ENCODE measurements around the gene PHACTR1. TPM values are rescaled to one million over a fixed set of nuclear protein-coding genes. Genes with fewer than 3 reads are reported as not detected.

Gene PHACTR1
- total RNA-seq, 1 donor, result 0.43 TPM

GRCh38 chr6:13248053-13248452 is 531.5 kb downstream of the PHACTR1 start:
- TF ChIP-seq CTCF (IDR thresholded peaks at IDR 0.05; ENCODE audit: insufficient read depth, low read depth, low read length), result no peak
- peak; percentile 45 for DNase-seq (ENCODE audit: low read depth)
- no peak overlapping the region for H3K4me3 ChIP-seq (ENCODE audit: low read depth, low read length)

- DNase-seq (ENCODE audit: low read depth), result no peak
- H3K4me3 ChIP-seq (ENCODE audit: low read depth, low read length), result no peak overlapping the region
- TF ChIP-seq CTCF (IDR thresholded peaks at IDR 0.05; ENCODE audit: insufficient read depth, low read depth, low read length), result no peak
Measured at GRCh38 chr6:13248584-13248985, 532.0 kb downstream of the PHACTR1 start.

GRCh38 chr6:13248994-13249393 is 532.4 kb downstream of the PHACTR1 start:
- no peak for TF ChIP-seq CTCF (IDR thresholded peaks at IDR 0.05; ENCODE audit: insufficient read depth, low read depth, low read length)
- no peak for DNase-seq (ENCODE audit: low read depth)
- H3K4me3 ChIP-seq (ENCODE audit: low read depth, low read length), result no peak overlapping the region

- DNase-seq (ENCODE audit: low read depth), result no peak
- no peak for TF ChIP-seq CTCF (IDR thresholded peaks at IDR 0.05; ENCODE audit: insufficient read depth, low read depth, low read length)
- no peak overlapping the region for H3K4me3 ChIP-seq (ENCODE audit: low read depth, low read length)
Measured at GRCh38 chr6:13249817-13250216, 533.2 kb downstream of the PHACTR1 start.

- no peak for TF ChIP-seq CTCF (IDR thresholded peaks at IDR 0.05; ENCODE audit: insufficient read depth, low read depth, low read length)
- no peak overlapping the region for H3K4me3 ChIP-seq (ENCODE audit: low read depth, low read length)
- no peak for DNase-seq (ENCODE audit: low read depth)
Measured at GRCh38 chr6:13250703-13251102, 534.1 kb downstream of the PHACTR1 start.

- H3K4me3 ChIP-seq (ENCODE audit: low read depth, low read length), result no peak overlapping the region
- TF ChIP-seq CTCF (IDR thresholded peaks at IDR 0.05; ENCODE audit: insufficient read depth, low read depth, low read length), result no peak
- DNase-seq (ENCODE audit: low read depth), result no peak
Measured at GRCh38 chr6:13251242-13251641, 534.7 kb downstream of the PHACTR1 start.

GRCh38 chr6:13252790-13253189 is 536.2 kb downstream of the PHACTR1 start:
- TF ChIP-seq CTCF (IDR thresholded peaks at IDR 0.05; ENCODE audit: insufficient read depth, low read depth, low read length), result no peak
- DNase-seq (ENCODE audit: low read depth), result no peak
- no peak overlapping the region for H3K4me3 ChIP-seq (ENCODE audit: low read depth, low read length)
